ENCODE results near the gene UBE2O.

Gene UBE2O

GRCh38 chr17:76410328-76410965, 42.5 kb downstream of the UBE2O start:
- no peak for DNase-seq

GRCh38 chr17:76408037-76408849, 44.7 kb downstream of the UBE2O start:
- peak; percentile 81 for DNase-seq

- DNase-seq: no peak
These were observed 45.4 kb downstream of the UBE2O start for GRCh38 chr17:76407509-76407908.

- no peak for DNase-seq
These were observed 46.8 kb downstream of the UBE2O start for GRCh38 chr17:76405967-76406647.

- no peak for DNase-seq
These were observed 47.4 kb downstream of the UBE2O start for GRCh38 chr17:76405607-76405966.

- no peak for DNase-seq
These were observed 47.9 kb downstream of the UBE2O start for GRCh38 chr17:76404976-76405563.

- no peak for DNase-seq
These were observed 48.7 kb downstream of the UBE2O start for GRCh38 chr17:76404256-76404655.

GRCh38 chr17:76402711-76403110, 50.2 kb downstream of the UBE2O start:
- DNase-seq: no peak

- no peak for DNase-seq
These were observed 53.5 kb downstream of the UBE2O start for GRCh38 chr17:76399175-76400172.

- no peak for DNase-seq
These were observed 54.3 kb downstream of the UBE2O start for GRCh38 chr17:76398523-76399174.

GRCh38 chr17:76397687-76398522, 55.0 kb downstream of the UBE2O start:
- peak; percentile 95 for DNase-seq

GRCh38 chr17:76397184-76397583, 55.8 kb downstream of the UBE2O start:
- no peak for DNase-seq

GRCh38 chr17:76395980-76396379, 57.0 kb downstream of the UBE2O start:
- no peak for DNase-seq

GRCh38 chr17:76394166-76394565, 58.8 kb downstream of the UBE2O start:
- no peak for DNase-seq

- DNase-seq: no peak
These were observed 61.7 kb downstream of the UBE2O start for GRCh38 chr17:76391200-76391715.

GRCh38 chr17:76390003-76390421, 62.9 kb downstream of the UBE2O start:
- no peak for DNase-seq

- DNase-seq: no peak
These were observed 63.7 kb downstream of the UBE2O start for GRCh38 chr17:76388966-76389888.

- DNase-seq: no peak
These were observed 65.8 kb downstream of the UBE2O start for GRCh38 chr17:76386966-76387765.

Data from stimulated activated CD8-positive, alpha-beta memory T cell treated with anti-CD3 and anti-CD28 coated beads, Interleukin-4, amount 100 ng/mL, for 48 hours (primary cell).